ENCODE measurements around the gene ABCF1. TPM values are rescaled to one million over a fixed set of nuclear protein-coding genes. Genes with fewer than 3 reads are reported as not detected.
"Not testable (repeated sequence)": the region's sequence is repeated elsewhere in the genome, so short reads cannot be mapped to it uniquely, and the experiment has no call there.

Gene ABCF1
- 10 to 100 TPM; 31.4 to 64.5 (median 36.9) TPM for total RNA-seq

GRCh38 chr6:30571075-30571761 is at the start of gene ABCF1:
TSS of gene ABCF1 (plus strand) at chr6:30571442. CDS start at chr6:30571488, 46 bp downstream.
- Histone ChIP-seq H3K4me3 (peak within 1 kb of the TSS; percentile 54 to 88 (median 70)), H3K27me3 (no peaks in the 10 kb centered on the region), H3K4me1 (peaks cover 0 to 47% (median 29%) of the 10 kb centered on the region in 4 donors), H3K27ac (peak within 1 kb of the TSS; percentile 80 to 93 (median 86)), H3K36me3 (peaks cover 0 to under 1% (median 0%) of the 10 kb centered on the region in 3 donors), H3K9me3 (no peaks in the 10 kb centered on the region)
- TF ChIP-seq POLR2A (IDR thresholded peaks at IDR 0.05) (peak; percentile 20 to 84), CTCF (IDR thresholded peaks at IDR 0.05) (peak in 2 of 5 experiments; percentile 45 to 52), EP300 (IDR thresholded peaks at IDR 0.05) (peak; percentile 90 to 97)
- WGBS, 2 donors = 0 to 1% methylated on average over 52 to 59 of the region's 59 CpGs
- DNase-seq (ENCODE audit: low spot score in 2 of 2) = peak; percentile 97

DNA sequence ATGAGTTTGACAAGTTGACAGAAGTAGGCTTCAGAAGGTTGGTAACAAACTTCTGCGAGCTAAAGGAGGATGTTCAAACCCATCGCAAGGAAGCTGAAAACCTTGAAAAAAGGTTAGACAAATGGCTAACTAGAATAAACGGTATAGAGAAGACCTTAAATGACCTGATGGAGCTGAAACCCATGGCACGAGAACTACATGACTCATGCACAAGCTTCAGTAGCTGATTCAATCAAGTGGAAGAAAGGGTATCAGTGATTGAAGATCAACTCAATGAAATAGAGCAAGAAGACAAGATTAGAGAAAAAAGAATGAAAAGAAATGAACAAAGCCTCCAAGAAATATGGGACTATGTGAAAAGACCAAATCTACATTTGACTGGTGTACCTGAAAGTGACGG is 49.3 kb upstream of the ABCF1 start:
- 84 to 88% methylated on average over 5 of the region's 5 CpGs for whole genome bisulfite sequencing, 2 donors

GRCh38 chr6:30526444-30526843 is 44.8 kb upstream of the ABCF1 start:
- peaks cover 0 to 12% (median 0%) of the 10 kb centered on the region in 4 donors for H3K4me1 ChIP-seq
- 89% methylated on average over 3 of the region's 3 CpGs for WGBS, 2 donors
- H3K27ac ChIP-seq; DNase-seq (ENCODE audit: low spot score in 2 of 2); H3K4me3 ChIP-seq; H3K27me3 ChIP-seq; H3K9me3 ChIP-seq; H3K36me3 ChIP-seq: not testable (repeated sequence)

More for the DNA sequence above, 49.3 kb upstream of the ABCF1 start:
- H3K27me3 ChIP-seq; H3K9me3 ChIP-seq; DNase-seq (ENCODE audit: low spot score in 2 of 2); H3K4me3 ChIP-seq; H3K27ac ChIP-seq; H3K4me1 ChIP-seq; H3K36me3 ChIP-seq: not testable (repeated sequence)

DNA sequence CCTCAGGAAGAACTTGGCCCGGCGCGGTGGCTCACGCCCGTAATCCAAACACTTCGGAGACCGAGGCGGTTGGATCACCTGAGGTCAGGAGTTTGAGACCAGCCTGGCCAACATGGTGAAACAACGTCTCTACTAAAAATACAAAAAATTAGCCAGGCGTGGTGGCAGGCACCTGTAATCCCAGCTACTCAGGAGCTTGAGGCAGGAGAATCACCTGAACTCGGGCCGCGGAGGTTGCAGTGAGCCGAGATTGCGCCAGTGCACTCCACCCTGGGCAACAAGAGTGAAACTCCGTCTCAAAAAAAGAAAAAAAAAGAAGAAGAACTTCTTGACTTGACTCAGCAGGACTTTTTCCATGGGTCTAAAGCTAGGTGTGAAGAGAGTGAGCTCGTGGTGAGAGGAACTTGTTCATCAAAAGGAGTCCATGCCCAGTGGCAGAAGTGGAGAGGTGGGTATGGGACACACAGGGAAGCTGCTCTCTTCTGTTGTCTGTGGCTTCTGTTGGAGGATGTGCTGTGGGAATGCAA is 41.8 kb upstream of the ABCF1 start:
- H3K27ac ChIP-seq; DNase-seq (ENCODE audit: low spot score in 2 of 2); H3K4me3 ChIP-seq; H3K27me3 ChIP-seq; H3K9me3 ChIP-seq; H3K36me3 ChIP-seq: not testable (repeated sequence)
- 85 to 86% methylated on average over 17 of the region's 17 CpGs for WGBS, 2 donors
- peaks cover 0 to 12% (median 0%) of the 10 kb centered on the region in 4 donors for H3K4me1 ChIP-seq

DNA sequence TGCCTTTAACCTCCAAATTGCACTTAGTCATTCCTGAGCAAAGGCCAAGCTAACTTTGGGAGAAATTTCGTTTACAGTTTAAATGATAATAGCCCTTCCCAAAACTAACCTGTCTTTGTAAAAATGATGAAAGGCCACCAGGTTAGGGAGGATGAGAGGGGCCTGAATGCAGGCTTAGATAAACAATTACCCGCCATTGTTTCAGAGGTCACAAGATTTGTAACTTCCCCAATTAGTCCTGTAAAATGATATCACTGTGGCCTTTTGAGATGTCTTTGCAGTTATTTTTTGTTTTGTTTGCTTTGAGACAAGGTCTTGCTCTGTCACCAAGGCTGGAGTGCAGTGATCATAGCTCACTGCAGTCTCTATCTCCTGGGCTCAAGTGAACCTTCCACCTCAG is 41.2 kb upstream of the ABCF1 start:
- no peak for DNase-seq (ENCODE audit: low spot score in 2 of 2)
- no peaks in the 10 kb centered on the region for H3K36me3 ChIP-seq
- H3K4me1 ChIP-seq = peaks cover 0 to 12% (median 0%) of the 10 kb centered on the region in 4 donors
- no peaks in the 10 kb centered on the region for H3K9me3 ChIP-seq
- no peak for TF ChIP-seq POLR2A (IDR thresholded peaks at IDR 0.05)
- TF ChIP-seq CTCF (IDR thresholded peaks at IDR 0.05) = no peak
- no peak for TF ChIP-seq EP300 (IDR thresholded peaks at IDR 0.05)
- 52 to 61% methylated on average over 2 of the region's 2 CpGs for WGBS, 2 donors
- no peak overlapping the region for H3K27ac ChIP-seq
- H3K4me3 ChIP-seq = no peak overlapping the region
- H3K27me3 ChIP-seq = no peaks in the 10 kb centered on the region

- Histone ChIP-seq H3K27ac (no peak overlapping the region), H3K9me3 (no peaks in the 10 kb centered on the region), H3K27me3 (no peaks in the 10 kb centered on the region), H3K4me1 (peaks cover 0 to 4% (median 0%) of the 10 kb centered on the region in 4 donors), H3K4me3 (no peak overlapping the region), H3K36me3 (no peaks in the 10 kb centered on the region)
- WGBS, 2 donors = 78 to 79% methylated on average over 15 of the region's 15 CpGs
- TF ChIP-seq POLR2A (IDR thresholded peaks at IDR 0.05) = no peak
- no peak for TF ChIP-seq CTCF (IDR thresholded peaks at IDR 0.05)
- TF ChIP-seq EP300 (IDR thresholded peaks at IDR 0.05) = no peak
- no peak for DNase-seq (ENCODE audit: low spot score in 2 of 2)
Measured at GRCh38 chr6:30533460-30534294, 37.6 kb upstream of the ABCF1 start.

All from tibial nerve (tissue), 4 donors.